Stimulated activated CD8-positive, alpha-beta memory T cell treated with anti-CD3 and anti-CD28 coated beads, Interleukin-12 subunit alpha, Interleukin-12 subunit beta, amount 100 ng/mL, for 24 hours (primary cell): ENCODE results near the gene ARSI.

Source experiments
- DNase-seq: peaks from one replicate; pipeline ENCODE4 v3.0.0-alpha.2; 2020; ENCODE audit errors: extremely low read depth

ARSI gene

GRCh38 chr5:150307617-150308426, 5.1 kb upstream of the ARSI start:
- DNase-seq, result no peak

- DNase-seq, result no peak
Observed at GRCh38 chr5:150306775-150307174, 4.1 kb upstream of the ARSI start.

- no peak for DNase-seq
Observed at GRCh38 chr5:150305557-150305956, 2.9 kb upstream of the ARSI start.

GRCh38 chr5:150305095-150305494, 2.4 kb upstream of the ARSI start:
- no peak for DNase-seq

- no peak for DNase-seq
Observed at GRCh38 chr5:150304481-150305081, 1.9 kb upstream of the ARSI start.

- no peak for DNase-seq
Observed at GRCh38 chr5:150303660-150304386, 1.1 kb upstream of the ARSI start.

- no peak for DNase-seq
Observed at GRCh38 chr5:150303070-150303615, 438 bp upstream of the ARSI start.

- DNase-seq, result no peak
Observed at GRCh38 chr5:150301901-150302300, 804 bp downstream of the ARSI start.

- no peak for DNase-seq
Observed at GRCh38 chr5:150301170-150301505, 1.6 kb downstream of the ARSI start.

GRCh38 chr5:150300496-150301169, 2.1 kb downstream of the ARSI start:
- DNase-seq, result no peak

GRCh38 chr5:150299571-150300327, 3.0 kb downstream of the ARSI start:
- DNase-seq, result no peak

GRCh38 chr5:150298701-150299451, 3.8 kb downstream of the ARSI start:
- no peak for DNase-seq

- no peak for DNase-seq
Observed at GRCh38 chr5:150297934-150298595, 4.6 kb downstream of the ARSI start.

GRCh38 chr5:150297236-150297890, 5.3 kb downstream of the ARSI start:
- no peak for DNase-seq

- DNase-seq, result no peak
Observed at GRCh38 chr5:150296496-150296895, 6.2 kb downstream of the ARSI start.

- DNase-seq, result no peak
Observed at GRCh38 chr5:150295741-150296486, 6.8 kb downstream of the ARSI start.

- DNase-seq, result no peak
Observed at GRCh38 chr5:150295172-150295634, 7.5 kb downstream of the ARSI start.

- no peak for DNase-seq
Observed at GRCh38 chr5:150294551-150295071, 8.1 kb downstream of the ARSI start.
